Natural killer cell (primary cell): ENCODE measurements around the gene RPS19. TPM values are rescaled to one million over a fixed set of nuclear protein-coding genes. Genes with fewer than 3 reads are reported as not detected.

ENCODE experiments used
- ATAC-seq, 3 donors: fragments of 150-1000 bp in 2 of 3; fragments of 200-7000 bp in 1 of 3; cut with Tn5 transposase; 1 replicate in 1 of 3; 2 replicates in 2 of 3; pipeline ENCODE4 v1.10.0; 2021; ENCODE audit warnings: mild to moderate bottlenecking in 2 of 3, moderate library complexity in 2 of 3
- DNase-seq, 2 donors: peaks; one replicate each; pipeline versions ENCODE4 v3.0.0 to v3.0.0-alpha.2; 2013 to 2021; ENCODE audit warnings: mixed read lengths in 1 of 2
- H3K27ac ChIP-seq: one replicate; pipeline ENCODE4 v1.5.1; 2013; ENCODE audit warnings: mild to moderate bottlenecking, low read length
- H3K27me3 ChIP-seq: one replicate; pipeline ENCODE4 v1.6.1; 2013; ENCODE audit warnings: low read length; ENCODE audit not compliant: control insufficient read depth, insufficient read depth
- H3K36me3 ChIP-seq: one replicate; pipeline ENCODE4 v1.6.1; 2013; ENCODE audit warnings: low read length; ENCODE audit not compliant: control insufficient read depth, insufficient read depth
- H3K4me1 ChIP-seq: one replicate; pipeline ENCODE4 v1.6.1; 2013; ENCODE audit warnings: low read length; ENCODE audit not compliant: control insufficient read depth, insufficient read depth
- H3K4me3 ChIP-seq: one replicate; pipeline ENCODE4 v1.5.1; 2013; ENCODE audit warnings: low read length
- H3K9me3 ChIP-seq: one replicate; pipeline ENCODE4 v1.6.1; 2013; ENCODE audit warnings: low read length; ENCODE audit not compliant: control insufficient read depth, insufficient read depth
- H3K27ac Mint-ChIP-seq, 2 donors: one replicate each; pipeline ENCODE4 v1.8.0; 2022; ENCODE audit warnings: mild to moderate bottlenecking in 2 of 2, mixed read lengths in 2 of 2, moderate library complexity in 1 of 2
- H3K27me3 Mint-ChIP-seq, 2 donors: one replicate each; pipeline ENCODE4 v1.8.0; 2022; ENCODE audit warnings: low read depth in 2 of 2, mixed read lengths in 2 of 2
- H3K36me3 Mint-ChIP-seq: one replicate; pipeline ENCODE4 v1.8.0; 2022; ENCODE audit warnings: mixed read lengths
- H3K4me1 Mint-ChIP-seq, 2 donors: one replicate each; pipeline ENCODE4 v1.8.0; 2022; ENCODE audit warnings: mixed read lengths in 2 of 2
- H3K4me3 Mint-ChIP-seq: one replicate; pipeline ENCODE4 v1.8.0; 2022; ENCODE audit warnings: mild to moderate bottlenecking, moderate library complexity, mixed read lengths
- H3K9me3 Mint-ChIP-seq, 2 donors: one replicate each; pipeline ENCODE4 v1.8.0; 2022; ENCODE audit warnings: mixed read lengths in 2 of 2
- WGBS: methylation state at CpG from one replicate; pipeline ENCODE4 v1.1.7; 2013; ENCODE audit warnings: missing lambda C conversion rate; ENCODE audit not compliant: insufficient coverage; 5-methylcytosine and 5-hydroxymethylcytosine counted together
- intact Hi-C: fragments of 100-400 bp; cut with micrococcal nuclease; formaldehyde crosslinking; loops from one replicate; pipeline ENCODE4 v1.14.2; 2022
- total RNA-seq, 4 donors: library from RNA; stranded (reverse); fragments of 120-200 nt in 1 of 4; gene quantifications; one replicate each; pipeline versions ENCODE4 v1.2.3 to v1.2.4, GENCODE V29; 2013 to 2022
- TF ChIP-seq, protein P1 (sequence below): fragments of 200-600 bp; IDR thresholded peaks from one replicate; pipeline ENCODE4 v1.8.0; 2022; ENCODE audit warnings: antibody characterized with exemption

The RPS19 gene
- total RNA-seq, 3 donors from 2014 or later (not counting 1 experiment from before 2014, with no cell fraction given), result 1,358 to 1,814 (median 1,709) TPM

GRCh38 chr19:41860419-41861115 lies 512 bp downstream of the RPS19 start:
- Mint-ChIP-seq H3K4me1 (peaks cover 35 to 52% of the 10 kb centered on the region in 2 donors), H3K9me3 (no peaks in the 10 kb centered on the region), H3K27me3 (no peaks in the 10 kb centered on the region), H3K27ac (peak overlapping the region; percentile 94 to 96), H3K36me3 (no peaks in the 10 kb centered on the region), H3K4me3 (peak overlapping the region; percentile 95)
- TF ChIP-seq, protein P1, sequence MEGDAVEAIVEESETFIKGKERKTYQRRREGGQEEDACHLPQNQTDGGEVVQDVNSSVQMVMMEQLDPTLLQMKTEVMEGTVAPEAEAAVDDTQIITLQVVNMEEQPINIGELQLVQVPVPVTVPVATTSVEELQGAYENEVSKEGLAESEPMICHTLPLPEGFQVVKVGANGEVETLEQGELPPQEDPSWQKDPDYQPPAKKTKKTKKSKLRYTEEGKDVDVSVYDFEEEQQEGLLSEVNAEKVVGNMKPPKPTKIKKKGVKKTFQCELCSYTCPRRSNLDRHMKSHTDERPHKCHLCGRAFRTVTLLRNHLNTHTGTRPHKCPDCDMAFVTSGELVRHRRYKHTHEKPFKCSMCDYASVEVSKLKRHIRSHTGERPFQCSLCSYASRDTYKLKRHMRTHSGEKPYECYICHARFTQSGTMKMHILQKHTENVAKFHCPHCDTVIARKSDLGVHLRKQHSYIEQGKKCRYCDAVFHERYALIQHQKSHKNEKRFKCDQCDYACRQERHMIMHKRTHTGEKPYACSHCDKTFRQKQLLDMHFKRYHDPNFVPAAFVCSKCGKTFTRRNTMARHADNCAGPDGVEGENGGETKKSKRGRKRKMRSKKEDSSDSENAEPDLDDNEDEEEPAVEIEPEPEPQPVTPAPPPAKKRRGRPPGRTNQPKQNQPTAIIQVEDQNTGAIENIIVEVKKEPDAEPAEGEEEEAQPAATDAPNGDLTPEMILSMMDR, result no peak
- no peaks in the 10 kb centered on the region for H3K27me3 ChIP-seq
- ATAC-seq (no peak), DNase-seq (peak in 1 of 2 donors; percentile 53)
- peaks cover 45% of the 10 kb centered on the region for H3K36me3 ChIP-seq
- peak overlapping the region; percentile 51 for H3K27ac ChIP-seq
- peak overlapping the region; percentile 82 for H3K4me3 ChIP-seq
- no peaks in the 10 kb centered on the region for H3K9me3 ChIP-seq
- under 1% methylated on average over 45 of the region's 45 CpGs for WGBS
- peaks cover 50% of the 10 kb centered on the region for H3K4me1 ChIP-seq
- intact Hi-C loops, result loop anchor here (1.0 kb wide), 1 partner anchor 11 kb away; no protein-coding TSS in a partner anchor

DNA sequence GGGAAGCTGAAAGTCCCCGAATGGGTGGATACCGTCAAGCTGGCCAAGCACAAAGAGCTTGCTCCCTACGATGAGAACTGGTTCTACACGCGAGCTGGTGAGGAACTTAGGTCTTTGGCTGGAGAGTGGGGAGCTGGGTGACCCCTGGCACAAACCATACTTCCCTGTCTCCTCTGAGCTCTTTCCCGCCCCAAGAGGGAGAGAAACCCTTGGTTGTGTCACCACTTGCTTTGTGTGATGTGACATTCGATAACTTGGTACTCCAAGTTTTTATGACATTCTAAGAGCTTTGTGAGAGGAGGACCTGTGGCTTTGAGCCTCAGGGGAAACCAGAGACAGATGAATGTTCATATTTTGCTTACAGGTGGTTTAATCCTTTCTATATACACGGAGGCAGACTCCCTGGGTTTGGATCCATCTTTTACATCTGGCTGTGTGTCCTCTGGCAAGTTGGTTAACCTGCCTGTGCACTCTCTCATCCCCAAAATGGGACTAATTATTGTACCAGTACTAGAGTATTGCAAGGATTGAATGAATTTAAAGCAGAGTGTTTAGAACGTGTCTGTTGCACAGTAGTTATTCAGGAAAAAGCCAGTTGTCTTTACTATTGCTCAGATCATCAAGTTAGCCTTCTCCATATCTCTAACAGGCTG lies 1.2 kb downstream of the RPS19 start:
- Histone ChIP-seq H3K4me1 (peaks cover 53% of the 10 kb centered on the region), H3K4me3 (peak overlapping the region; percentile 82), H3K27ac (peak overlapping the region; percentile 51), H3K36me3 (peaks cover 48% of the 10 kb centered on the region), H3K9me3 (no peaks in the 10 kb centered on the region), H3K27me3 (no peaks in the 10 kb centered on the region)
- TF ChIP-seq, protein P1, result no peak
- intact Hi-C loops, result no loop called here
- H3K36me3 Mint-ChIP-seq, result no peaks in the 10 kb centered on the region
- H3K27ac Mint-ChIP-seq, result peak overlapping the region; percentile 94 to 96
- H3K4me1 Mint-ChIP-seq, result peaks cover 35 to 54% of the 10 kb centered on the region in 2 donors
- no peaks in the 10 kb centered on the region for H3K27me3 Mint-ChIP-seq
- WGBS, result 45% methylated on average over 8 of the region's 9 CpGs
- no peak for DNase-seq
- no peak for ATAC-seq
- peak overlapping the region; percentile 95 for H3K4me3 Mint-ChIP-seq
- H3K9me3 Mint-ChIP-seq, result no peaks in the 10 kb centered on the region

DNA sequence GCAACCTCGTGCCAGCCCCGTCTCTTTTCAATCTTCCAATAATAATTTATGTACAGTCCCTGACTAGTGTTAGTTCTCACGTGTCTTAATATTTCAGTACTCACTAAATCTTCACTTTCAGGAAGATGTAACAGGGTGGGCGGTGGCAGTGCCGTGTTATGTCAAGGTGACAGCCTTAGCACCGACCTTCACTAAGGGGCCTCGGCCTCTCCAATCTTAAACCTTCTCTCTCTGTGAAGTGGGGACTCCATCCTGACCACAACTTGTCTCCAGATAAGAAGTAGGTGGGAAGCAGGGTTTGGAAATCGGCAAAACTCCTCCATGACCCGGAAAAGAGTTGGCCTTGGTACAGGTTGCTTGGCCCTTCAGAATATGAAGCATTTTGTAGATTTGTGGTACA lies 1.8 kb downstream of the RPS19 start:
- no peak overlapping the region for H3K4me3 ChIP-seq
- H3K4me1 ChIP-seq, result peaks cover 57% of the 10 kb centered on the region
- no peak for ATAC-seq

More for the DNA sequence above, 1.8 kb downstream of the RPS19 start:
- peak overlapping the region; percentile 94 to 96 for H3K27ac Mint-ChIP-seq
- 81% methylated on average over 7 of the region's 9 CpGs for WGBS
- H3K9me3 Mint-ChIP-seq, result no peaks in the 10 kb centered on the region
- peaks cover 35 to 57% of the 10 kb centered on the region in 2 donors for H3K4me1 Mint-ChIP-seq
- TF ChIP-seq, protein P1, result no peak
- no peaks in the 10 kb centered on the region for H3K36me3 Mint-ChIP-seq
- intact Hi-C loops, result no loop called here
- Histone ChIP-seq H3K27ac (no peak overlapping the region), H3K9me3 (no peaks in the 10 kb centered on the region), H3K36me3 (peaks cover 50% of the 10 kb centered on the region), H3K27me3 (no peaks in the 10 kb centered on the region)
- peak in 1 of 2 donors; percentile 11 for DNase-seq
- peak overlapping the region; percentile 74 for H3K4me3 Mint-ChIP-seq
- no peaks in the 10 kb centered on the region for H3K27me3 Mint-ChIP-seq
